ENCODE measurements around the gene FMNL3.

The FMNL3 gene

DNA sequence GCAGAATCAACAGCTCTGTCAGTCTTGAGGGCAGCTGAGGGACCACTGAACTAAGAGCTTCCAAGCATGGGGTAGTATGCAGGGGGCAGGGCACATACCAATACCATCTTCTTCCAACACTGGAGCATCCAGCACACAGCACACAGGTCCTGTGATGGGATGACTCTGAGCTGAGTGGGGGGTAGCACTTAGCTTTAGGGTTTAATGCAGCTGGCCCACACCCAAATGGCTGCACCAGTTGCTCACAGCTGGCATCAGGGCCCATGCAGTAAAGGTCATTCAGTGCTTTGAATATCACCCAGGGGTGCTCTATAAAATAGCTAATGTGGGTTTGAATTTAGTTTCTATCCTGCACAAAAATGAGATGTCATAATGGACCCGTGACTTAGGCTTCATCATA, 103.5 kb downstream of the FMNL3 start:
- no peak for DNase-seq (ENCODE audit: low read depth in 3 of 3)

GRCh38 chr12:49599961-49600360, 107.2 kb downstream of the FMNL3 start:
- no peak for DNase-seq (ENCODE audit: low read depth in 3 of 3)

- no peak for DNase-seq (ENCODE audit: low read depth in 3 of 3)
These were observed 108.7 kb downstream of the FMNL3 start for GRCh38 chr12:49598527-49598926.

- DNase-seq (ENCODE audit: low read depth in 3 of 3): no peak
These were observed 118.3 kb downstream of the FMNL3 start for GRCh38 chr12:49588721-49589516.

- DNase-seq (ENCODE audit: low read depth in 3 of 3): no peak
These were observed 118.9 kb downstream of the FMNL3 start for GRCh38 chr12:49588281-49588680.

GRCh38 chr12:49587174-49587908, 119.9 kb downstream of the FMNL3 start:
- DNase-seq (ENCODE audit: low read depth in 3 of 3): no peak
